H1 (cell line): ENCODE results near the gene CORO2B. TPM values are rescaled to one million over a fixed set of nuclear protein-coding genes. Genes with fewer than 3 reads are reported as not detected.

Experiments
- BCL11A ChIP-seq, 2 experiments: IDR thresholded peaks; one replicate each; pipeline ENCODE4 v1.6.1; 2011; ENCODE audit warnings: low read depth in 2 of 2, low read length in 2 of 2, mild to moderate bottlenecking in 2 of 2
- BRCA1 ChIP-seq: IDR thresholded peaks from 2 replicates; pipeline ENCODE4 v1.6.1; 2012; ENCODE audit warnings: low read depth, low read length, improper control_type of control experiment
- CTBP2 ChIP-seq: IDR thresholded peaks from 2 replicates; pipeline ENCODE4 v1.7.0; 2011; ENCODE audit warnings: borderline replicate concordance, mild to moderate bottlenecking, moderate library complexity, mixed read lengths, low read length; ENCODE audit not compliant: insufficient read depth, insufficient read length
- NANOG ChIP-seq: IDR thresholded peaks from 2 replicates; pipeline ENCODE4 v1.6.1; 2011; ENCODE audit warnings: low read length, low read depth, mild to moderate bottlenecking, inconsistent platforms; ENCODE audit not compliant: insufficient read depth, poor library complexity, severe bottlenecking
- SIN3A ChIP-seq, 2 experiments: IDR thresholded peaks in 1 of 2; conservative IDR thresholded peaks in 1 of 2; 2 replicates each; pipeline ENCODE4 v1.6.1; 2011 to 2012; ENCODE audit warnings: low read length in 2 of 2, improper control_type of control experiment in 1 of 2, low read depth in 1 of 2, mild to moderate bottlenecking in 1 of 2
- USF2 ChIP-seq: IDR thresholded peaks from 2 replicates; pipeline ENCODE4 v1.6.1; 2011; ENCODE audit warnings: low read length, improper control_type of control experiment
- YY1 ChIP-seq: IDR thresholded peaks from 2 replicates; pipeline ENCODE4 v1.6.1; 2011; ENCODE audit warnings: low read depth, mild to moderate bottlenecking, low read length
- ZNF274 ChIP-seq: IDR thresholded peaks from 2 replicates; pipeline ENCODE4 v1.7.0; 2012; ENCODE audit warnings: low read length, borderline replicate concordance; ENCODE audit errors: extremely low read depth
- polyA plus RNA-seq, 7 experiments: library from polyadenylated mRNA; depleted of rRNA in 3 of 7; stranded (reverse) in 5 of 7; unstranded in 2 of 7; fragments of >200 nt in 5 of 7; fragments of 200-250 nt in 2 of 7; gene quantifications; 1 replicate in 5 of 7; 2 replicates in 1 of 7; 4 replicates in 1 of 7; pipeline versions ENCODE4 v1.2.1 to v1.2.3, GENCODE V29; 2011 to 2013; ENCODE audit warnings: missing spikeins in 2 of 7, mixed read lengths in 2 of 7
- total RNA-seq: library from RNA; stranded (reverse); fragmentation: NEBNext Ultra II Directional; extraction: Animal tissue kit (Norgen Biotek cat#: 25700); gene quantifications from 2 replicates; pipeline ENCODE4 v1.2.1, GENCODE V29; 2021

CORO2B gene
- total and polyA plus RNA-seq, 2 of the 8 experiments (the other 6 are each of a cell fraction or from before 2014, with no cell fraction given): 3.4 to 6.7 TPM

- TF ChIP-seq SIN3A (conservative IDR thresholded peaks at IDR 0.05 in 1 of 2, IDR thresholded peaks at IDR 0.05 in 1 of 2; ENCODE audit: low read depth in 1 of 2, low read length in 2 of 2): no peak
- no peak for TF ChIP-seq BRCA1
- TF ChIP-seq YY1: no peak
- no peak for TF ChIP-seq USF2
- no peak for TF ChIP-seq ZNF274
- TF ChIP-seq CTBP2: no peak
- no peak for TF ChIP-seq NANOG
- no peak for TF ChIP-seq BCL11A (IDR thresholded peaks at IDR 0.05; ENCODE audit: low read depth in 2 of 2, low read length in 2 of 2)
Measured at GRCh38 chr15:68765602-68766368, 187.0 kb downstream of the CORO2B start (continued).
